Amygdala (tissue), 56 donors: ENCODE measurements around the gene MED13L.

Experiments
- DNase-seq, 56 donors: peaks; one replicate each; lab custom pipeline; 2025; lab: John Stamatoyannopoulos, UW

MED13L gene

GRCh38 chr12:116101991-116102390 is 175.5 kb downstream of the MED13L start:
- DNase-seq = no peak

- DNase-seq = no peak
These were observed 177.7 kb downstream of the MED13L start for GRCh38 chr12:116099652-116100432.

- DNase-seq = no peak
These were observed 180.6 kb downstream of the MED13L start for GRCh38 chr12:116096874-116097273.

GRCh38 chr12:116094475-116094874 is 183.0 kb downstream of the MED13L start:
- no peak for DNase-seq

- DNase-seq = no peak
These were observed 183.6 kb downstream of the MED13L start for GRCh38 chr12:116093915-116094314.

GRCh38 chr12:116092776-116093175 is 184.7 kb downstream of the MED13L start:
- DNase-seq = no peak

GRCh38 chr12:116092162-116092561 is 185.3 kb downstream of the MED13L start:
- no peak for DNase-seq

GRCh38 chr12:116091579-116091978 is 185.9 kb downstream of the MED13L start:
- no peak for DNase-seq

- DNase-seq = no peak
These were observed 187.0 kb downstream of the MED13L start for GRCh38 chr12:116090516-116090915.

- DNase-seq = no peak
These were observed 188.4 kb downstream of the MED13L start for GRCh38 chr12:116089080-116089479.

- no peak for DNase-seq
These were observed 189.5 kb downstream of the MED13L start for GRCh38 chr12:116087962-116088361.

- DNase-seq = no peak
These were observed 190.1 kb downstream of the MED13L start for GRCh38 chr12:116087399-116087798.

GRCh38 chr12:116080415-116080814 is 197.1 kb downstream of the MED13L start:
- no peak for DNase-seq

GRCh38 chr12:116078396-116078795 is 199.1 kb downstream of the MED13L start:
- no peak for DNase-seq

GRCh38 chr12:116077431-116077830 is 200.1 kb downstream of the MED13L start:
- no peak for DNase-seq

- DNase-seq = no peak
These were observed 201.1 kb downstream of the MED13L start for GRCh38 chr12:116076399-116076798.

- DNase-seq = no peak
These were observed 202.8 kb downstream of the MED13L start for GRCh38 chr12:116074686-116075085.

- no peak for DNase-seq
These were observed 205.8 kb downstream of the MED13L start for GRCh38 chr12:116071555-116072230.

- DNase-seq = no peak
These were observed 207.0 kb downstream of the MED13L start for GRCh38 chr12:116070444-116070843.

- DNase-seq = no peak
These were observed 207.6 kb downstream of the MED13L start for GRCh38 chr12:116069943-116070342.

- DNase-seq = no peak
These were observed 208.6 kb downstream of the MED13L start for GRCh38 chr12:116068853-116069252.

- DNase-seq = no peak
These were observed 209.1 kb downstream of the MED13L start for GRCh38 chr12:116068371-116068770.
